Osteoblast (primary cell): ENCODE results near the gene NAT8. TPM values are rescaled to one million over a fixed set of nuclear protein-coding genes. Genes with fewer than 3 reads are reported as not detected.
"Not testable (repeated sequence)": the region's sequence is repeated elsewhere in the genome, so short reads cannot be mapped to it uniquely, and the experiment has no call there.

Source experiments
- DNase-seq: peaks from one replicate; pipeline ENCODE4 v3.0.0; 2011; ENCODE audit warnings: low spot score, mixed read lengths; ENCODE audit not compliant: insufficient read length; ENCODE audit errors: missing footprints
- H2AFZ ChIP-seq: 2 replicates; pipeline ENCODE4 v1.6.0; 2011; ENCODE audit warnings: mild to moderate bottlenecking, low read length
- H3K27ac ChIP-seq: 2 replicates; pipeline ENCODE4 v1.5.1; 2011; ENCODE audit warnings: mild to moderate bottlenecking, low read depth, low read length, moderate library complexity
- H3K27me3 ChIP-seq: 2 replicates; pipeline ENCODE4 v1.6.0; 2012; ENCODE audit warnings: mild to moderate bottlenecking, control low read depth, inconsistent platforms, low read length, moderate library complexity; ENCODE audit not compliant: insufficient read depth
- H3K36me3 ChIP-seq: 2 replicates; pipeline ENCODE4 v1.5.1; 2011; ENCODE audit warnings: mild to moderate bottlenecking, low read length, control low read depth, moderate library complexity; ENCODE audit not compliant: insufficient read depth
- H3K4me1 ChIP-seq: 2 replicates; pipeline ENCODE4 v1.5.1; 2011; ENCODE audit warnings: mild to moderate bottlenecking, low read length, control low read depth, moderate library complexity; ENCODE audit not compliant: insufficient read depth
- H3K4me2 ChIP-seq: 2 replicates; pipeline ENCODE4 v1.6.0; 2011; ENCODE audit warnings: mild to moderate bottlenecking, low read length; ENCODE audit not compliant: insufficient read depth
- H3K4me3 ChIP-seq: fragments of 200-600 bp; sonication (generic); 3 replicates; pipeline ENCODE4 v1.5.1; 2012; ENCODE audit warnings: mild to moderate bottlenecking, low read length, inconsistent platforms; ENCODE audit not compliant: insufficient read depth
- H3K79me2 ChIP-seq: 2 replicates; pipeline ENCODE4 v1.6.0; 2012; ENCODE audit warnings: mild to moderate bottlenecking, low read length, control low read depth, inconsistent platforms; ENCODE audit not compliant: insufficient read depth
- H3K9me3 ChIP-seq: 2 replicates; pipeline ENCODE4 v1.5.1; 2011; ENCODE audit warnings: low read depth, low read length, control low read depth
- H4K20me1 ChIP-seq: 2 replicates; pipeline ENCODE4 v1.6.0; 2012; ENCODE audit warnings: mild to moderate bottlenecking, low read length, control low read depth; ENCODE audit not compliant: insufficient read depth
- CTCF ChIP-seq: IDR thresholded peaks from 2 replicates; pipeline ENCODE4 v1.5.1; 2011; ENCODE audit warnings: mild to moderate bottlenecking, low read depth, low read length, moderate library complexity; ENCODE audit errors: extremely low read depth
- total RNA-seq: library from RNA; depleted of rRNA; stranded (reverse); fragments of >200 nt; gene quantifications from 2 replicates; pipeline ENCODE4 v1.2.3, GENCODE V29; 2012

NAT8 gene
- total RNA-seq, 1 donor: not detected

GRCh38 chr2:73610111-73610510, 32.1 kb downstream of the NAT8 start:
- no peaks in the 10 kb centered on the region for H3K9me3 ChIP-seq
- H3K4me3 ChIP-seq: no peak overlapping the region
- no peaks in the 10 kb centered on the region for H4K20me1 ChIP-seq
- TF ChIP-seq CTCF: no peak
- no peaks in the 10 kb centered on the region for H3K36me3 ChIP-seq
- no peak overlapping the region for H3K27ac ChIP-seq
- no peak overlapping the region for H2AFZ ChIP-seq
- peak; percentile 38 for DNase-seq
- H3K4me1 ChIP-seq: peaks cover 4% of the 10 kb centered on the region
- no peak overlapping the region for H3K4me2 ChIP-seq
- H3K27me3 ChIP-seq: no peaks in the 10 kb centered on the region
- H3K79me2 ChIP-seq: no peaks in the 10 kb centered on the region

GRCh38 chr2:73604589-73604988, 37.6 kb downstream of the NAT8 start:
- H3K9me3 ChIP-seq, H3K4me3 ChIP-seq, H2AFZ ChIP-seq, H3K27ac ChIP-seq, H3K79me2 ChIP-seq, H3K36me3 ChIP-seq, H3K4me2 ChIP-seq, H3K27me3 ChIP-seq, DNase-seq, H3K4me1 ChIP-seq, H4K20me1 ChIP-seq: not testable (repeated sequence)

GRCh38 chr2:73603099-73603588, 39.1 kb downstream of the NAT8 start:
- not testable (repeated sequence) for H3K36me3 ChIP-seq, H3K4me1 ChIP-seq, H3K27ac ChIP-seq, H4K20me1 ChIP-seq, H2AFZ ChIP-seq, H3K27me3 ChIP-seq, H3K4me2 ChIP-seq, H3K9me3 ChIP-seq, H3K79me2 ChIP-seq, H3K4me3 ChIP-seq
- DNase-seq: peak; percentile 65

GRCh38 chr2:73601780-73602179, 40.4 kb downstream of the NAT8 start:
- no peaks in the 10 kb centered on the region for H4K20me1 ChIP-seq
- DNase-seq: no peak
- H3K27ac ChIP-seq: no peak overlapping the region
- H3K4me3 ChIP-seq: no peak overlapping the region
- no peak overlapping the region for H3K4me2 ChIP-seq
- no peak overlapping the region for H2AFZ ChIP-seq
- no peak for TF ChIP-seq CTCF
- no peaks in the 10 kb centered on the region for H3K36me3 ChIP-seq
- no peaks in the 10 kb centered on the region for H3K27me3 ChIP-seq
- no peaks in the 10 kb centered on the region for H3K9me3 ChIP-seq
- H3K4me1 ChIP-seq: peaks cover 6% of the 10 kb centered on the region
- no peaks in the 10 kb centered on the region for H3K79me2 ChIP-seq

GRCh38 chr2:73594251-73594650, 48.0 kb downstream of the NAT8 start:
- Histone ChIP-seq H4K20me1 (no peaks in the 10 kb centered on the region), H3K27ac (no peak overlapping the region), H3K27me3 (no peaks in the 10 kb centered on the region), H3K79me2 (no peaks in the 10 kb centered on the region), H3K9me3 (no peaks in the 10 kb centered on the region), H3K4me2 (no peak overlapping the region), H3K4me1 (peaks cover 7% of the 10 kb centered on the region), H3K36me3 (no peaks in the 10 kb centered on the region), H2AFZ (no peak overlapping the region), H3K4me3 (no peak overlapping the region)
- no peak for DNase-seq
- TF ChIP-seq CTCF: no peak
